ENCODE measurements around the gene PFKFB3.
"Not testable (repeated sequence)": the region's sequence is repeated elsewhere in the genome, so short reads cannot be mapped to it uniquely, and the experiment has no call there.

PFKFB3 gene

DNA sequence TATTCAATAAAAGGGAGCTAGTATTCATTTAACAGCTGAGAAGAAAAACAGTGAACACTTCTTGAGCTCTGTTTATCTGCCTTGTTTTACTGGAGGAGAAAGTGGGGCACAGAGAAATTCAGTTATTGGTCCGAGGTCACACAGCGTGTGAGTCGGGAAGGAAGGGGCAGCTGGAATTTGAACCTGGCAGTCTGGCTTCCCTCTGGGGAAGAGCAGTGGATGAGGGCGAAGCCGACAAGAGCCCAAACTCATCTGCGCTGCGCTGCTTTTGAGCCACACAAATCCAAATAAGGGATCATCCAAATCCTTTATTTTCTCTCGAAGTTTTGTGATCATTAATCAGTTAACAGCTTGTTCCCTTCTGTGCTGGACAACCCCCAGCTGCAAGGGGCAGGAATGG is 23.7 kb upstream of the PFKFB3 start:
- DNase-seq = no peak

DNA sequence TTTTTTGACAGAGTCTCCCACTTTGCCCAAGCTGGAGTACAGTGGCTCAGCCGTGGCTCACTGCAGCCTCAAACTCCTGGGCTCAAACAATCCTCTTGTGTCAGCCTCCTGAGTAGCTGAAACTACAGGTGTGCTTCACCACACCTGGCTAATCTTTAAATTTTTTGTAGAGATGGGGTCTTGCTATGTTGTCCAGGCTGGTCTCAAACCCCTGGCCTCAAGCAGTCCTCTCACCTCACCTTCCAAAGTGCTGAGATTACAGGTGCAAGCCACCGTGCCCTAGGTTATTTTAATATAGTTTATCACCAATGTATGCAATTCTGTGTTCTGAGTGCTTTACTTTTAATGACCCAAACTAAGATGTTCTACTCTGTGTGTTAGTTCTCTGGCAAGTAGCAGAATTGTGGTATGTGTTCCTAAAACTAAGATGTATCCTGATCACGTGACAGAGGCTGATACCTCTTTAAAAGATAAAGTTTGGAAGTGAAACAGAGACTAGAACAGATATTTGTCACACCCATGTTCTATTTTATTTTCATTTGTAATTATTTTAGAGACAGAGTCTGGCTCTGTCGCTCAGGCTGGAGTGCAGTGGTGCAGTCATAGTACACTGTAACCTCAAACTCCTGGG is 22.1 kb upstream of the PFKFB3 start:
- no peak for DNase-seq

DNA sequence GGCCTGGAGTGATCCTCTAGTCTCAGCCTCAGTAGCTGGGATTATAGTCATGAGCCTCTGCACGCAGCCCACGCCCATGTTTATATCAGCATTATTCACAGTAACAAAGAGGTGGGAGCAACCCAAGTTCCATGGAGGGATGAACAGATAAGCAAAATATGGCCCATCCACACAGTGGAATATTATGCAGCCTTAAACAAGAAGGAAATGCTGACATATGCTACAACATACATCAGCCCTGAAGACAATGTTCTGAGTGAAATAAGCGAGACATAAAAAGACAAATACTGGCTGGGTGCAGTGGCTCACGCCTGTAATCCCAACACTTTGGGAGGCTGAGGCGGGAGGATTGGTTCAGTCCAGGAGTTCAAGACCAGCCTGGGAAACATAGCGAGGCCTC is 21.5 kb upstream of the PFKFB3 start:
- DNase-seq = no peak

DNA sequence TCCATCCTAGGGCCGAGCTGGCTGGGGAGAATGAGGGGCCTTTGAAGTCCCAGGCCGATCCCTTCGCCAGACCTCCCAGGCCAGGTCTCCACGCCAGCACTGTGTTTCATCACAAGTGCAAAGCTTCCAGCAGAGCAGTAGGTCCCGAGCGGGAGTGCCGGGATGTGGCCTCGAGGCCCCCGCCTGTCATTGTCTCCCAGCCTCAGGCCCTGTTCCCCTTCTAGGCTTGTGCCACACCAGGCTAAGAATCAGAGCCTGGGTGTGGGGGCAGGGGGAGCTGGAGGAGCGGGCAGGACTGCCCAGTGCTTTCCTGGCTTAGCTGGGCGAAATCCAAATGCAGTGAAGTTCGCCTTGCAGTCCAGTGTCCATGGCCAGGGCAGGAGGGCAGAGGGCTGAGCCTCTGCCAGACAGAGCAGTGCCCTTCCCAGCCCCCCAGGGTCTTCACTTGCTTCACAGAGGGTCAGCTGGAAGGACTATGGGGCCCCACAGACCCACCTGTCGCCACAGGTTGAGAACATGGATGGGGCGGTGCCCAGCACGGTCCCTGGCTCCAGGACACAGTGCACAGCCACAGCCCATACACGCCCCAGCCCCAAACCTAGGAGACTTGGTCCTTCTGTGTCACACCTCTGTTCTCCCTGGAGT is 20.2 kb upstream of the PFKFB3 start:
- DNase-seq = no peak

DNA sequence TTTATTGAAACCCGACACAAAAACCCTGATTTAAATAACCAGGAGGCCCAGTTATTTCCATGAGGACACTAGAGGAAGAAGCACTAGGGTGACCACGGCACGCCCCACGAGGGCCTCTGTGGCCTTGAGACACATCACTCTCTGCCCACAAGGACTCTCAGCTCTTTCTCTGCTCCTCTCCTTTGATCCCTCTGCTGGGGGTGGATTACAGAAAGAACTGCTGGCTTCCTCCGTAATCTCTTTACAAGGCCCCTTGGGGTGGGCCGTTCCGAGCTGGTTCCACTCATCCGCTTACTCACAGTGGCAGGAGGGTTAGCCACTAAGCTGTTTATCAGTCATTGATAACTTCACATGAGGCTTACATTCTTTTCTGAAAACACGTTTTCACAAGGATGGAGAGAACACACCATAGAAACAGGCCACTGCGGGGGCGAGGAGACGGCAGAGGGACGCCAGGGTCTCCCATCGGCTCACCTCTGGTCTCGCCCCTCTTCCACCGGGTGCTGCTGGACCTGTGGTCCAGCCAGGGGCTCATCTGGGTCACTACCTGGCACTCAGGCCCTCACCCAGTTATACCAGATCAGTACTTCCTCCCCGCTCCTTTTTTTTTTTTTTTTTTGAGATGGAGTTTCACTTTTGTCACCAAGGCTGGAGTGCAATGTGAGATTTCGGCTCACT is 17.6 kb upstream of the PFKFB3 start:
- no peak for DNase-seq

DNA sequence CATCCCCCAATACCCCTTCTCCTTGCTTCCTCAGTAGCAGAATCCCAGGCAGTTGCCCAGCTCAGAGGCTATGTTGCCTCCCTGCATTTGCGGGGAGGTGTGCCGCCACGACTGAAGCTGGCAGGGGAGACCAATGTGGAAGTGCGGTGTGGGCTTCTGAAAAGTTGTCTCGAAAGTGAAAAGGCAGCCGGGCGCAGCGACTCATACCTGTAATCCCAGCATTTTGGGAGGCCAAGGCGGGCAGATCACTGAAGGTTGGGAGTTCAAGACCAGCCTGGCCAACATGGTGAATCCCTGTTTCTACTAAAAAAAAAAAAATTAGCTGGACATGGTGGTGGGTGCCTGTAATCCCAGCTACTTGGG is 15.9 kb upstream of the PFKFB3 start:
- no peak for DNase-seq

DNA sequence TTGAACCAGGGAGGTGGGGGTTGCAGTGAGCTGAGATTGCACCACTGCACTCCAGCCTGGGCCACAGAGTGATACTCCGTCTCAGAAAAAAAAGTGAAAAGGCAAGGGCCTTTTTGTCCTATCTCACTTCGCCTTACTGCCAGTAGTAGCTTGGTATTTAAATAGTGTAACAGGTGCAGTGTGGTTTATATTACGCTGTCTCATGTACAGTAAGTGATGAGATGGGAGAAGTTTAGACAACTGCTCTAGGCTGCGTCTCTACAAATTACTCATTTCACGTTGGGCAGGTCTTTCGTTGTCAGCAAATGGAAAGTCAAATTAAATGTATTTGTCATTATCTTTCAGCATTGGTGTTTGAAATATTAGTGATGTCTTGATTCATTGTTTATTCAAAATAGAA is 15.5 kb upstream of the PFKFB3 start:
- no peak for DNase-seq

DNA sequence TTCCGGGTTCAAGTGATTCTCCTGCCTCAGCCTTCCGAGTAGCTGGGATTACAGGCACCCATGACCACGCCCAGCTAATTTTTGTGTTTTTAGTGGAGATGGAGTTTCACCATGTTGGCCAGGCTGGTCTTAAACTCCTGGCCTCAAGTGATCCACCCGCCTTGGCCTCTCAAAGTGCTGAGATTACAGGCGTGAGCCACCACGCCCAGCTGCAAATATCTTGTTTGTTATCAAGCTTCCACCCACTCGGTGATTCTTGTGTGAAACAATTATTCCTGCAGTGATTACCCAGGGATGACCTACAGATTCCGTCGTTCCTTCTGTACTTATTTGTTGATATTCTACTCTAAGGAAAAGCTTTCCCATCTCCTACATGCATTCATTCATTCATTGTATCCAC is 12.7 kb upstream of the PFKFB3 start:
- not testable (repeated sequence) for DNase-seq

DNA sequence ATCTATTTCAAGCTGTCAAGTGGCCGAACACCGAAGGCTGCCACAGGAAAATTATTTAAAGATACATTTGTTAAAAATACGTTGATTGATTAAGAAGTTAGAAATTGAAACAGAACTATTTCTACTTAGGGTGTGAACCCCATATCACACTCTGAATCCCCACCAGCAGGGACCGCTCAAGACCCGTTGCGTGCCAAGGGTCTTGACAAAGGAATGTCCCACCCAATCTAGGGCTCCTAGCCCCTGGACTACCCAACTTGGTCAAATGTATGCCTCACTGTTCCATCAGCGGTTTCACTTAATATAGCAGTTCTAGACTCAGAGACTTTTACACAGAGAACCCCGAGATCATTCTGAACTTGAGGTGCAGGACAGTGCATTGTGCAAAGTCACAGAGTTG is 11.6 kb upstream of the PFKFB3 start:
- DNase-seq = no peak

DNA sequence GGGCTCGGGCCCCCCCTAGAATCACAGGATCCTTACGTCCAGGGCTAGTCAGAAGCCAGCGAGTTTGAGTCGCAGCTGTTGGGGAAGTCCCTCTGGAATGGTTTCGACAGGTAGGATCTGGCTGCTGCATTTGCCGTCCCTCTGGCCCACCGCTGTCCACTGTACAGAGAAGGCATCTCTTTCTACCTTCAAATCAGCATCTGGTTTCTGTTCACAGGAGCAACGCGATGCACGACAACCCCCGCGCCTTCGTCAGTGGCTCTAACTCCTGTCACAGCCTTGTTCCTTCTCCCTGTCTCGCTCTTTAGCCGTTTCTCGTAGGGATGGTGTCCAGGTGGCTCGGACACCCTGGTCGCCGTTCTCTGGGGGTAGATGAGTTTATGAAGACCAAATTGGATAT is 11.2 kb upstream of the PFKFB3 start:
- DNase-seq = no peak

DNA sequence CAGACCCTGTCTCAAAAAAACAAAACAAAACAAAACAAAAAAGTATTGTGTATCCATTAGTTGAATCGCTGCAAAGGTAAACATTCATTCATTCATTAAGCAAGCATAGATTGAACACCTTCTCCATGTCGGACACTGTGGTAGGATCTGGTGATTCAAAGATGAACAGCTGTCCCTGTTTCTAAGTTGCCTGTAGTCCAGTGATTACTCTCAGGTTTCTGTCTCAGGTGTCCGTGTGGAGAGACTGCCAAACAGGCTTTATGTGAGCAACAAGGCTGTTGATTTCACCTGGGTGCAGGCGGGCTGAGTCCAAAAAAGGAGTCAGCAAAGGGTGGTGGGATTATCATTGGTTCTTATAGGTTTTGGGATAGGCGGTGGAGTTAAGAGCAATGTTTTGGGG is 9.4 kb upstream of the PFKFB3 start:
- not testable (repeated sequence) for DNase-seq

DNA sequence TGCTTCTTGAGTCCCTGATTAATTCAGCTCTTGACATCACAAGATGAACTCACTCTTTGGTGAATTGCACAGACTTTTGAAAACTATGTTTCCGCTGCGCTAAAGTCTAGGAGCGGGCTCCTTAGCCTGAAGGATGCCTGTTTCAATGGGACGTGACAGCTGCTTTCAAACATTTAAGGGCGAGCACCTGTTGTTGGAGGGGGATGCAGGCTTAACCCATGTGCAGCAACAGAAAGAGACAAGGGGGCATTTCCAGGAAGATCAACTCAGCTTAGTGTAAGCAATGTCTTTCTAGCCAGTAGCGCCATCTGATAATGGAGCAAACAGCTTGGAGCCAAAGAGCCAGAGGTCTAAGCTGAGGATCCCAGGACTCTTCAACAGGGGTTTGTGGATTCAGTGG is 8.4 kb upstream of the PFKFB3 start:
- no peak for DNase-seq

DNA sequence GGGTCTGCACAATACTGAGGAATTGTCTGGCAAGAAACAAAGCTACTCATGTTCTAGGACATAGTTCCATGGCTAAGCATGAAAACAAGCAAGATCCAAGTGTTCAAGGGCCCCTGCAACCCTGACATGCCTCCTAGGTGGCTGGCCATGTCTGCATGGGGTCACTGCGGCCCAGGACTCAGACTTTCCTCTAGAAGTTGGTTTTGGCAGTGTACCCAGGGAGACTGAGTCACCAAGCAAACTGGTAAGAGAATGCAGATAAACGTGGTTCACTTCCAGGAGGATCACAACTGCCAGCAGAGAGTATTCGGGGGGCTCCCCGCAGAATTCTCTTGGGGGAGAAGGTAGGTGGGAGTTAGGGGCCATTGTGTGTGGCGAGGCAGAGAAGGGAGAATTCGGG is 7.4 kb upstream of the PFKFB3 start:
- DNase-seq = no peak

DNA sequence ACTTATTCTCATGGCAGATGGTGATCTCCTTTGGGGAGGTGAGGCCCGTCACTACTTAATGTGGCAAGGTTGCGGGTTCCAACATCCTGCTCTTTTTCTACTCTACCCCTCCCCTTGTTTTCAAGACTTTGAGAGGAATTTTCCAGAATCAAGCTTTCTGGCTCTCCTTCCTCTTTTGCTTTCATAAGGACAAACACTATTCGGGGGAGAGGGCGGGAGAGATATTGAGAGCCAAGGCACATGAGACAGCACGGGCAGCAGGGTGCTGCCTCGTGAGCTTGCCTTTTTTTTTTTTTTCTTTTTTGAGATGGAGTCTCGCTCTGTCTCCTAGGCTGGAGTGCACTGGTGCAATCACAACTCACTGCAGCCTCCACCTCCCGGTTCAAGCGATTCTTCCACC is 6.9 kb upstream of the PFKFB3 start:
- DNase-seq = no peak

DNA sequence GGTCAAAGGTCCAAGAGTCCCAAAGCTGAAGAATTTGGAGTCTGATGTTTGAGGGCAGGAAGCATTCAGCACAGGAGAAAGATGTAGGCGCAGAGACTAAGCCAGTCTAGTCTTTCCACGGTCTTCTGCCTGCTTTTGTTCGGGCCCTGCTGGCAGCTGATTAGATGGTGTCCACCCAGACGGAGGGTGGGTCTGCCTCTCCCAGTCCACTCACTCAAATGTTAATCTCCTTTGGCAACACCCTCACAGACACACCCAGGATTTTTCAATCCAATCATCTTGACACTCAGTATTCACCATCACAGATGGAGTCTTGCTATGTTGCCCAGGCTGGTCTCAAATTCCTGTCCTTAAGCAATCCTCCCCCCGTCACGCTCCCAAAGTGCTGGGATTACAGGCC is 6.2 kb upstream of the PFKFB3 start:
- not testable (repeated sequence) for DNase-seq

DNA sequence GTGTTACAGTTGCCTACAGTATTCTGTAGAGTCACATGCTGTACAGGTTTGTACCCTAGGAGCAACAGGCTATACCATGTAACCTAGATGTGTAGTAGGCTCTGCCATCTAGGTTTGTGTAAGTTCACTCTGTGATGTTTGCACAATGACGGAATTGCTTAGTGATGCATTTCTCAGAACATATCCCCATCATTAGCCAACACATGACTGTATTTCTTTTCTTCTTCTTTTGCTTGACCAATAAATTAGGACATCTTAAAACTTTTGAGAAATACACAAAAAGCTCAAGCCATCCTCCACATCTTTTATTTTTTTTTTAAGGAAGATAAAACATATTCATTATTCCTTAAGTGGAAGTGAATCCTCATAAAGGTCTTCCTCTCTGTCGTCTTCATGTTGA is 5.4 kb upstream of the PFKFB3 start:
- DNase-seq = no peak

DNA sequence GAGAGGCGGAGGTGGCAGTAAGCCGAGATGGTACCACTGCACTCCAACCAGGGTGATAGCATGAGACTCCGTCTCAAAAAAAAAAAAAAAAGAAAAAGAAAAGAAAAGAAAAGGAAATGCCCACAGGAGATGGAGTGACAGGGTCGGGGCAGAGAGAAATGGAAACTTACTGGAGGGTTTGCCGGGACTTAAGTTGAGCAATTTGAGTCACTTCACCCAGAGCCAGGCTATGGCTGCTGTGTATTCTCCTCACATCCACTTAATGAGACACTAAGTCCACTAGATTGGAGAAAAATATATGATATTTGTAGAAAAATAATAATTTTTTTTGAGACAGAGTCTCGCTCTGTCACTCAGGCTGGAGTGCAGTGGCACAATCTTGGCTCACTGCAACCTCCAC is 4.6 kb upstream of the PFKFB3 start:
- no peak for DNase-seq

DNA sequence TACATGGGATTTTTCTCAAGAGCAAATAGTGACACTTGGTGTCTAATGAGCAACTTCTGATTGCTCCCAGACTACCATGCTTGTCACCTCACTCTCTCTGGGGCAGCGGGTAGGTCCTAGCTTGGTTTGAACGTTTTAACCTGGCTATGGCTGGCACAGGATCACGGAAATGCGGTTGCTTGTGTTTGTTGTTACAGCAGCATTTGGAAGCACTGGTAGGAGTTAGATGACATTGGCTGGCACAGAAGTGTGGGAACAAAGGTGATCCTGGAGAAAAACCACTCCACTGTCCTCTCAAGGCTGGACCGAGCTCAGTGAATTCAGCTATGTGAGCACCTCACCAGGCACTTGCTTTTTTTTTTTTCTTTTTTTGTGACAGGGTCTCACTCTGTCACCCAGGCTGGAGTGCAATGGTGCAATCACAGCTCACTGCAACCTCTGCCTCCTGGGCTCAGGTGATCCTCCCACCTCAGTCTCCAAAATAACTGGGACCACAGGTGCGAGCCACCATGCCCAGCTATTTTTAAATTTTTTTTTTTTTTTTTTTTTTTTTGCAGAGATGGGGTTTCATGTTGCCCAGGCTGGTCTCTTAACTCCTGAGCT is 3.5 kb upstream of the PFKFB3 start:
- no peak for DNase-seq

DNA sequence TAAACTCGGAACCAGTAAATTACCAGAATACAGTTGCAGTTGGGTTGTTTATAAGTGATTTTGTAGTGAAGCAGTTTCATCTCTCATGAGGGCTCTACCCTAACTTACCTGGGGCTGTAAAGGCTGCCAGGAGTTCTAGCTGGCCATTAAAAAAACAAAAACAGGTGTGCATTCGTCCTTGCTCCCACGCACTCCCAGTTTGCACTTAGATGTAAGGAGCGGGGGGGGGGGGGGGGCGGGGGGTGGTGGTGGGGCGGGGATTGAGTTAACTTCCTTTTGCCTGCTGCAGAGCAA is 2.3 kb upstream of the PFKFB3 start:
- DNase-seq = no peak

DNA sequence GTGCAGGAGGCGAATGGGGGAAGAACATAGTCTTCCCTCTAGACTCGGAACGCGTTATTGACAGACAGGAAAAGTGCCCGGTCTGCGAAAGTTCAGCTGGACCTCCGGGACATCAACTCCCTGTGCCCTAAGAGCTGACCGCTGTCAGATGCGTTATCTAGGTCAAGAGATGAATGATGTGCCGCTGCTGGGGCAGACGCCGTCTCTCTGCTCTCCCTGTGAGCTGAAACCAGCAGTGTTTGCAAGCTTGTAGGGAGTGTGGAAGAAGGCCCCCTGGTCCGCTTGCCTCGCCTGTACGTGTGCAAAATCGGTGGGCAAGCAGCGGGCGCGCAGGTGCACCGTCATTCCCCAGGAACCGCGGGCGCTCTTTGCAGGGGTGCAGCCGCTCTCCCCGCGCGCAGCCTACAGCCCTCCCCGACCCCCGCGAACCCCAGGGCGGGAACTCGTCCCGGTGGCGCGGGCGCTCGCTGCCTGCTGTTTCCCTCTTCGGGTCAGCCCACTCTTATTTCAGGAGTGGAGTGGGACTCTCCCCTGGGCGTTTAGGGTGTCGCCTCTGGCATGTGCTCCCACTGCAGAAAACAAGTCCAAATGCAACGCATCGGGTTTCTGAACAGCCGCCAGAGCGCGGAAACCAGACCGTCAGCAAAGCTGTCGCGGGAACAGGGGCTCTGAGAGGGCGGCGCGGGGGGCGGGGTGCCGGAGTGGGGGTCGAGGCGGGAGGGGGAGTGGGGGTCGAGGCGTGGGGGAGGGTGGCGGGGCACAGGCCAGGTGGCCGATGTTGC is 1.8 kb upstream of the PFKFB3 start:
- DNase-seq = peak; percentile 21

DNA sequence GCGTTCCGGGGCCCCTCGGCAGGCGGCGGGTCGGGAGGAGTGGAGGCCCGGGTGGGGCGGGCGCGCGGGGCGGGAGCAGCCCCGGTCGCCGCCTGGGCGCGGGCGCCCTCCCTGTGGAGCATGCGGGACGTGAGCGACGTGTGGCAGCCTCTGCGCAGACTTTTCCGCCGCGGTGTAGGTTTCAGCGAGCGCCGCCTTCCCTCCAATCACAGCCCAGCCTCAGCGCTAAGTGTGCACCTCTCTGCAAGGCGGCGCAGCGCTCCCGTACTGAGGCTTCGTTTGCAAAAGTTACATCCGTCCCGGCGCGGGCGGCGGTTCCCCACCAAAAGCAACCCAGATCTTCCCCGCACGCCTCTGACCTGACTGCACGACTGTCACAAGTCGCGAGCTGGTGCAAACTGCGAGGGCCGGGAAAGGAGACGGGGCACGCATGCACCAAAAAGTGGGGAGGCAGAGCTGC is 1.2 kb upstream of the PFKFB3 start:
- DNase-seq = peak; percentile 76

DNA sequence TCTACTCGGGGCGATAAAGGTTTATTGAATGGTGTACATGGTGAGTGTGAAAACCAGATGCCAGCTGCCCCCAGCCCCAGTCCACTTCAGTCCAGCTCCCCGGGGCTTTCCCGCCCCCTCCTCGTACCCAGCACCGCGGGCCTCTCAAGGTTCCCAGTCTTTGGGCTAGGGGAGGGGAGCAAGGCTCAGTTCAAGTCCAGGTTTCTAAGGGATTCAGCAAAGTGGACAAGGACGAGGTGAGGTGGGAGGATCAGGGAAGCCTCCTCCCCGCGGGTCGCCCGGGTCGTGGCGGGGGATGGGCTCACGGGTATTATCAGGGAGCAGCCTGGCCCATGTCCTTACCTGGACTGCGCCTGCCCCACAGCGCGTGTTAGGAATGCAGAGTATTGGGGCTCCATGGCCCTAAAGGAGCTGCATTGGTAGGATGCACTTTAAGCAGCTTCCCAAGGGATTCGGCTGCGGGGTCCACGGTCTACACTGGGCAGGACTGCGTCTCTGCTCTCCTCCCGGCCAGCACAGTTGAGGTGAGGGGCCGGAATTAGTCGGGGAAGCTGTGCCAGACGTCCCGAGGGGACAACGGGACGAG is 541 bp upstream of the PFKFB3 start:
- DNase-seq = no peak

All from effector CD4-positive, alpha-beta T cell (primary cell).